Endothelial cell of umbilical vein (primary cell): ENCODE measurements around the gene IBTK. TPM values are rescaled to one million over a fixed set of nuclear protein-coding genes. Genes with fewer than 3 reads are reported as not detected.
"Not testable (repeated sequence)": the region's sequence is repeated elsewhere in the genome, so short reads cannot be mapped to it uniquely, and the experiment has no call there.

Experiments
- BruUV-seq: library from RNA; stranded (reverse); fragments of 400-500 nt; replicated peaks from 2 replicates; lab custom pipeline; 2021; lab: Mats Ljungman, UMichigan
- CTCF ChIA-PET: fragments of 300-600, 350-600 bp; sonication (Branson Sonifier 250); formaldehyde crosslinking; loops from one replicate; lab custom pipeline; 2021; ENCODE audit warnings: antibody characterized with exemption, inconsistent platforms; lab: Charles Lee
- POLR2A ChIA-PET: fragments of 300-600, 350-600 bp; sonication (Branson Sonifier 250); formaldehyde crosslinking; loops from one replicate; lab custom pipeline; 2021; ENCODE audit warnings: antibody characterized with exemption, inconsistent platforms; lab: Charles Lee
- DNase-seq: peaks from one replicate; pipeline ENCODE4 v3.0.0-alpha.2; 2011; ENCODE audit warnings: low read depth, low spot score
- FAIRE-seq: peaks from 2 replicates; lab custom pipeline; 2011; peaks lifted over from hg19 to GRCh38; lab: Jason Lieb, UNC
- H2AFZ ChIP-seq: 2 replicates; pipeline ENCODE4 v1.6.0; 2012; ENCODE audit warnings: low read depth, low read length, control low read depth, inconsistent platforms
- H3K27ac ChIP-seq: 2 replicates; pipeline ENCODE4 v1.5.1; 2011; ENCODE audit warnings: low read depth, mild to moderate bottlenecking, control low read depth, low read length, moderate library complexity; ENCODE audit not compliant: insufficient read depth
- H3K27me3 ChIP-seq, 2 experiments: 2 replicates each; pipeline versions ENCODE4 v1.6.0 to v1.6.1; 2011; ENCODE audit warnings: low read length in 2 of 2, mixed read lengths in 1 of 2; ENCODE audit not compliant: control insufficient read depth in 2 of 2, insufficient read depth in 2 of 2
- H3K36me3 ChIP-seq, 2 experiments: 2 replicates in 1 of 2; 3 replicates in 1 of 2; pipeline ENCODE4 v1.5.1; 2011; ENCODE audit warnings: low read length in 2 of 2, mild to moderate bottlenecking in 1 of 2, moderate library complexity in 1 of 2; ENCODE audit not compliant: control insufficient read depth in 2 of 2, insufficient read depth in 2 of 2; ENCODE audit errors: extremely low read depth in 1 of 2
- H3K4me1 ChIP-seq: 3 replicates; pipeline ENCODE4 v1.5.1; 2011; ENCODE audit warnings: mild to moderate bottlenecking, low read length; ENCODE audit not compliant: control insufficient read depth, insufficient read depth; ENCODE audit errors: extremely low read depth
- H3K4me2 ChIP-seq: 2 replicates; pipeline ENCODE4 v1.6.1; 2011; ENCODE audit warnings: low read length, control low read depth, mixed read lengths; ENCODE audit not compliant: insufficient read depth
- H3K4me3 ChIP-seq, 3 experiments: fragments of 200-600 bp in 1 of 3; sonication (generic), shearing (Covaris generic) in 1 of 3; replicated peaks in 1 of 3; 2 replicates each; pipeline ENCODE4 v1.5.1; 2011 to 2016; ENCODE audit warnings: control low read depth in 3 of 3, low read length in 3 of 3, mild to moderate bottlenecking in 2 of 3, inconsistent platforms in 1 of 3, low read depth in 1 of 3, moderate library complexity in 1 of 3; ENCODE audit not compliant: insufficient read depth in 1 of 3
- H3K79me2 ChIP-seq: 2 replicates; pipeline ENCODE4 v1.6.0; 2012; ENCODE audit warnings: low read length, inconsistent platforms; ENCODE audit not compliant: control insufficient read depth, insufficient read depth
- H3K9ac ChIP-seq: replicated peaks from 2 replicates; pipeline ENCODE3; 2011; ENCODE audit warnings: low read length, control low read depth; ENCODE audit not compliant: insufficient read depth; ENCODE audit errors: extremely low read depth
- H3K9me1 ChIP-seq: replicated peaks from 3 replicates; pipeline ENCODE4 v1.6.0; 2011; ENCODE audit warnings: mild to moderate bottlenecking, low read length; ENCODE audit not compliant: control insufficient read depth, insufficient read depth; ENCODE audit errors: extremely low read depth
- H3K9me3 ChIP-seq: replicated peaks from 2 replicates; pipeline ENCODE4 v1.5.1; 2012; ENCODE audit warnings: low read length, inconsistent platforms; ENCODE audit not compliant: control insufficient read depth, insufficient read depth
- H4K20me1 ChIP-seq: replicated peaks from 2 replicates; pipeline ENCODE3; 2011; ENCODE audit warnings: mild to moderate bottlenecking, low read length; ENCODE audit not compliant: control insufficient read depth, insufficient read depth; ENCODE audit errors: extremely low read depth
- CTCF ChIP-seq, 2 donors: IDR thresholded peaks; 1 replicate in 1 of 2; 2 replicates in 1 of 2; pipeline ENCODE4 v1.5.1; 2011; ENCODE audit warnings: low read length in 2 of 2, mild to moderate bottlenecking in 2 of 2, moderate library complexity in 2 of 2, control low read depth in 1 of 2, inconsistent platforms in 1 of 2, low read depth in 1 of 2; ENCODE audit not compliant: insufficient read depth in 1 of 2; ENCODE audit errors: extremely low read depth in 1 of 2
- EZH2 ChIP-seq: IDR thresholded peaks from 2 replicates; pipeline ENCODE4 v1.6.1; 2012; ENCODE audit warnings: borderline replicate concordance, low read depth, mild to moderate bottlenecking, moderate library complexity, low read length, inconsistent platforms; ENCODE audit not compliant: severe bottlenecking
- FOS ChIP-seq: IDR thresholded peaks from 2 replicates; pipeline ENCODE4 v1.6.1; 2011; ENCODE audit warnings: mild to moderate bottlenecking, low read length, moderate library complexity, borderline replicate concordance; ENCODE audit not compliant: insufficient read depth
- GATA2 ChIP-seq: IDR thresholded peaks from 2 replicates; pipeline ENCODE4 v1.7.0; 2011; ENCODE audit warnings: low read depth, mild to moderate bottlenecking, moderate library complexity, mixed read lengths, low read length; ENCODE audit not compliant: insufficient read length, insufficient read depth
- JUN ChIP-seq: IDR thresholded peaks from 2 replicates; pipeline ENCODE4 v1.6.1; 2011; ENCODE audit warnings: borderline replicate concordance, low read depth; ENCODE audit not compliant: insufficient read length, insufficient read depth
- MAX ChIP-seq: IDR thresholded peaks from 2 replicates; pipeline ENCODE4 v1.6.1; 2011; ENCODE audit not compliant: insufficient read depth, insufficient read length
- MYC ChIP-seq: IDR thresholded peaks from one replicate; pipeline ENCODE4 v1.6.1; 2011; ENCODE audit warnings: mild to moderate bottlenecking, low read depth, low read length
- POLR2A ChIP-seq: IDR thresholded peaks from 2 replicates; pipeline ENCODE4 v1.6.1; 2012; ENCODE audit warnings: low read depth, mild to moderate bottlenecking, control low read depth, low read length
- POLR2AphosphoS5 ChIP-seq: IDR thresholded peaks from 2 replicates; pipeline ENCODE4 v1.6.1; 2012; ENCODE audit warnings: low read depth, mild to moderate bottlenecking, control low read depth, low read length, moderate library complexity; ENCODE audit not compliant: insufficient read depth
- dilution Hi-C: fragments of 300-500 bp; cut with MboI; formaldehyde crosslinking; loops from one replicate; pipeline ENCODE4 v1.15.0; 2019; ENCODE audit warnings: low sequenced_read_pairs; ENCODE audit not compliant: extremely low pct_ligation_motif_present
- intact Hi-C: fragments of 100-400 bp; cut with micrococcal nuclease; formaldehyde crosslinking; loops from one replicate; pipeline ENCODE4 v1.10.0; 2022
- polyA plus RNA-seq, 4 experiments: library from polyadenylated mRNA; depleted of rRNA in 3 of 4; stranded (reverse) in 3 of 4; unstranded in 1 of 4; fragments of >200 nt; gene quantifications; 2 replicates each; pipeline versions ENCODE4 v1.2.1 to v1.2.3, GENCODE V29; 2011 to 2012; ENCODE audit warnings: missing spikeins in 1 of 4
- total RNA-seq: library from RNA; stranded (reverse); gene quantifications from 2 replicates; pipeline ENCODE4 v1.2.3, GENCODE V29; 2021

Gene IBTK
- total and polyA plus RNA-seq, 2 donors (not counting 3 experiments of a cell fraction or from before 2014, with no cell fraction given) = 6.7 to 30.5 TPM

GRCh38 chr6:82283771-82284410, 36.3 kb upstream of the IBTK start:
- FAIRE-seq = no peak
- Histone ChIP-seq H3K27me3 (no peaks in the 10 kb centered on the region), H3K27ac (no peak overlapping the region), H3K4me3 (no peak overlapping the region), H2AFZ (no peak overlapping the region), H3K4me1 (no peaks in the 10 kb centered on the region), H3K9me3 (no peaks in the 10 kb centered on the region), H3K9ac (no peak overlapping the region), H3K4me2 (no peak overlapping the region), H4K20me1 (no peaks in the 10 kb centered on the region), H3K79me2 (no peaks in the 10 kb centered on the region), H3K9me1 (no peaks in the 10 kb centered on the region), H3K36me3 (no peaks in the 10 kb centered on the region)
- intact Hi-C loops (no loop called here), dilution Hi-C loops (no loop called here)
- TF ChIP-seq MAX = no peak
- no peak for TF ChIP-seq EZH2
- no peak for TF ChIP-seq MYC
- no peak for TF ChIP-seq POLR2A
- no peak for TF ChIP-seq FOS
- TF ChIP-seq CTCF (IDR thresholded peaks at IDR 0.05; ENCODE audit: extremely low read depth in 1 of 2, insufficient read depth in 1 of 2, low read depth in 1 of 2, low read length in 2 of 2) = no peak
- TF ChIP-seq JUN = no peak
- no peak for TF ChIP-seq GATA2
- no peak for TF ChIP-seq POLR2AphosphoS5
- no TSS peak for BruUV-seq
- DNase-seq = no peak
- POLR2A ChIA-PET = no interaction called here
- CTCF ChIA-PET = interaction anchor here (1.3 kb wide), 1 partner anchor 13 kb away, joined by 3 read pairs; no protein-coding TSS in a partner anchor

GRCh38 chr6:82281550-82281949, 34.0 kb upstream of the IBTK start:
- BruUV-seq, POLR2A ChIA-PET: not testable (repeated sequence)
- CTCF ChIA-PET = interaction anchor here (1.1 kb wide), 1 partner anchor 11 kb away, joined by 3 read pairs; no protein-coding TSS in a partner anchor

More at GRCh38 chr6:82281550-82281949, 34.0 kb upstream of the IBTK start:
- H3K9me1 ChIP-seq, DNase-seq, H3K79me2 ChIP-seq, H3K9me3 ChIP-seq, H3K9ac ChIP-seq, H3K36me3 ChIP-seq, H4K20me1 ChIP-seq, dilution Hi-C loops, FAIRE-seq, H3K4me1 ChIP-seq, H3K27ac ChIP-seq, intact Hi-C loops, H3K27me3 ChIP-seq, H3K4me2 ChIP-seq, H3K4me3 ChIP-seq, H2AFZ ChIP-seq: not testable (repeated sequence)
